HG02884 (cell line): ENCODE measurements around the gene GALT.

Experiments used
- ATAC-seq: cut with Tn5 transposase; IDR thresholded peaks from one replicate; pipeline ENCODE4 v1.9.1; 2021; ENCODE audit warnings: mild to moderate bottlenecking, moderate library complexity; ENCODE audit not compliant: unreplicated experiment

Gene GALT

DNA sequence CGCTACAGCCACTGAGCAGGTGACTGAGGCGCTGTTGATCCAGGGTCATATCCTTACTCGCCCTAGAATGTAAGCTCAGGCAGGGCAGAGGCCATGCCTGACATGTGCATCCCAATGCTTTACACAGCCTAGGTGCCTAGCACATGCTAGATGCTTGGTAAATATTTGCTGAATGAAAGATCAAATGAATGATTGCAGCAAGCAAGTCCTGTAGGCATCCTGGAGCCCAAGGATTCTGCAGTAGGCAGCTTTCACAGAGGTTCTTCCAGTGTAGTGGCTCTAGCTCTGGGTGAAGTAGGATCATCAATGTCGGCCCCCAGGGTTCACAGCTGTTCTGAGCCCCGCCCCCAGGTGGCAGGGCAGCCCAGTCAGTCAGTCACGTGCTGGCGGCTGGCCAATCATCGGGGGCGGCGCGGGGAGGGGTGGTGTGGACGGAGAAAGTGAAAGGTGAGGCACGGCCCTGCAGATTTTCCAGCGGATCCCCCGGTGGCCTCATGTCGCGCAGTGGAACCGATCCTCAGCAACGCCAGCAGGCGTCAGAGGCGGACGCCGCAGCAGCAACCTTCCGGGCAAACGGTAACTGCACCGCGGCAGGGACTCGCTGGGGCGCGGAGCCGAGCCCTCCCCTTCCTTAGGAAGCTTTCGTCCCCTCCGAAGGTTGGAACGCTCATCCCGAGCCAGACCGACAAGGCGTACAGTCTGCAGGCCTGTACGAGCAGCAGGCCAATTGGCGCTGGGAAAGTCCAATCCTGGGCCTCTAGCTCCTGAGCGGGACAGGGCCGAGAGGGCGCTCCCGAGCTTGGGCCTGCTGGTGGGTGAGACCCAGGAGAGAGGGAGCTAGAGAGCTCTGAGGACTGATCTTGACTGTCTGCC lies at the start of gene GALT:
Gene GALT, plus strand, starts transcription at position 465 of the 873 bp plus-strand sequence. Its CDS starts 30 bp downstream, at position 495.
- peak; percentile 87 for ATAC-seq

DNA sequence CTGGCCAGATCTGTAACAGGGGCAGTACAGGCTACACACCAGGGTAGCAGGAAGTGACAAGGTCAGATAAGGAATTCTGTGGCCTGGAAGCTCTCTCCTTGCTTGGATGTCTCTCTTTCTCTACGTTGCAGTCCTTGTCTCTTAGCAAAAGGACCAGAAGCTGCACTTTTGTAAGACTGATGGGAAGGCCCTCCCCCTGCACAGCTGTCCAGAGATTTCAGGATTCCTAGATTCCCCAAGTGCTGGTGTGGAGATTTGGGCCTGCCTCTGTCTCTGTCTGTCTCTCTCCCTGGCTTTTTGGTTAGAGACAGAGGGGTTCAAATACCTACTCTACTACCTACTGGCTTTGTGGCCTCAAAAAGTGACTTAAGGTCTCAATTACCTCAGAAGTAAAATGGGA lies 46.9 kb upstream of the GALT start:
- no peak for ATAC-seq

DNA sequence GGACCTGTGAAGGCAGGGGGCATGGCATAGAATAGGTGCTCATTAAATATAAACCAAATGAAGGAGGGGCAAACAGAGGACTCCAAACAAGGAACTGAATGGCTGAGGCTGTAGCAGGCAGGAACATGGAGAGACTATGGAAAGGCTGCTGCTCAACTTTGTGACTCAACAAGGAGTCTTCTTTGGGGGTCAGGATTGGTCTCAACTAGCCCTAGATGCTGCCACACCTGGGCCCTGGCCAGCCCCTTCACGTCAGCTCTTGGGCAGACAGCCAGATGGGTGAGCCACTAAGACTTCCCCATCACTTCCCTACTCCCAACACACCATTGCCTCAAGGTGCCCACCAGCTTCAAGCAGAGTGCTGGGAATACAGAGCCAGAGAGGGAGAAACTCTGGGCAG lies 45.6 kb upstream of the GALT start:
- no peak for ATAC-seq

DNA sequence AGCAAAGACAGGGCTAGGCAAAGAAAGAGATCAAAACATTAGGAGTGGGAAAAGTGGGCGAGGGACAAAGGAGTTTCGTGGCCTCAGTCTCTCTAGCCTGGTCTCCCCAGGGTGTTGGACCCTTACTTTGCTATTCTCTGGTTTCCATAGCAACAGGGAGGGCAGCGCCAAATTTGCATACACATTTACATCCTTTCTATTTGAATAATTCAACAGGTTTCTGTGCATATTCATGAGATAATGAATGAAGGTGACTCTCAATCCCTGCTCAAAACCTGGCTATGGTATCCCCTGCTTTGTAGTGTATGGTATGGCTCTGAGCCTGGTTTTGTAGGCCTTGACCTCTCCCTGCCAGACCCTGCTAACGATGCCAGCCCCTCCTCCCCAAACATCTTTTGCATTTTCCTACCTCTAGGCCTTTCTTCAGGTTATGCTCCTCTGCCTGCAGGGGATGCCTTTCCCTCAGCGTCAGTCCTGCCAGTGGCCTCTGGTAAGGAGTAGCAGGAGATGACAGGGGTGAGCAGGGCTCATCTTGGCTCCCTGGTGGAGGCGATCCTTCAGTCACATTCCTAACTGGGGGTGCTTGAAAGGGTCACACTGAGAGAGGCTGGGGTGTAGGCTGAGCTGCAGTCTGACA lies 44.4 kb upstream of the GALT start:
- no peak for ATAC-seq

DNA sequence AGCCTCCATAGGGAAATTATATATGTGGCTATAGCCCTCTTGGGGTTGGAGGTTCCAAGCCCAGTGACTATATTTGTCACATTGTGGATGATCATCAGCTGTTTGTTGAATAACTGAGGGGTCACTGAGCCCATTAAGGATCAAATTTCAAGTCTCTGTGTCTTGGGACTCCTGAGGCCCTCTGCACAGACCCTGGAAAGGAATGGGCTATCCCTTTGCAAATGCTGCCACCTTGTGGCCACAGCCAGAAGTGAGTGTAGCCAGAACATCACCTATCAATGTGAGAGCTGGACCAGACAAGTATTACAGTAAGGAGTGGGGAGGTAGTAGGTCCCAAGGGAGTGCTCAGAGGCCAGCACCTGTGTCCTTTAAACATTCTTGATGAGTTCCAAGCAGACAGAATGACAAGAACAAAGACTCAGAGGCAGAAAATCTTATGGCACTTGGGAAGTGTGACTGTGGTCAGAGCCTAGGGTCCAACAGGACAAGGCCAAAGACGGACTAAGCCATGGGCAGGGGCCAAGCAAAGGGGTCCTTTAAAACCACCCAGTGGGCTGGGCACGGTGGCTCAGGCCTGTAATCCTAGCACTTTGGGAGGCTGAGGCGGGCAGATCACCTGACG lies 42.8 kb upstream of the GALT start:
- ATAC-seq, result peak; percentile 70

DNA sequence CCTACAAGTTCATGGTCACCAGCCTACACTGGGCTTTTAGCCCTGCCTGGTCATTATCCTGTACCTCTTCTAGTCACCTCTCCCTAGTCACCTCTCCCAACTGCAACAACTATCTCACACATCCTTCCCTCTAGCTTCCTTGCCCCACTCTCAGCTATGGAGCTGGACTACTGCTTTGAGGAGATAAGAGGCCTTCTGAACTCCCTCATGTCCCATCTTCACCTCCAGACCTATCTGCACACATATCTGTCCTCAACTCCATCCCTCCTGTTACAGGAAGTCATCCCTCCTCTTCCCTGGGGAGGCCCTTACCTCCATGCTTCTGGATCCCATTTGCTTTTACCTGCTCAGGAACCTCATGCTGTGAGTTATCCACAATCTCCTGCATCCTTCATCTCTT lies 40.3 kb upstream of the GALT start:
- no peak for ATAC-seq

DNA sequence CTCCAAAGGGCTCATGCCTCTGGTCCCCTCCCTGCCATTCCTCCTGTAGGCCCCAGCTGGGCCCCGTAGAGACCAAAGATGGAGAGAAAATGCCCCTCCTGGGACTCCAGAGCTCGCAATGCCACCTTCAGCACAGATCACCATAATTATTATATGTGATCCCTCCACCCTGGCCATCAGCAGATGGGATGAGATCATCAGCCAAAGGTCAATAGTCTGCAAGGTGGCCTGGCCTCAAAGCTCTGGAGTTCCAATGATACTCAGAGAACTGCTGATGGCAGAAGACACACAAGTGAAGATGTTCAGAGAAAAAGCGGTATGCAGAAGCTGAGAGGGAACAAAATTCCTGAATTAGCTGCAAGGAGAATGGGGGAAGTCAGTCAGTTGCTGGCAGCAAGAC lies 39.6 kb upstream of the GALT start:
- ATAC-seq, result no peak

DNA sequence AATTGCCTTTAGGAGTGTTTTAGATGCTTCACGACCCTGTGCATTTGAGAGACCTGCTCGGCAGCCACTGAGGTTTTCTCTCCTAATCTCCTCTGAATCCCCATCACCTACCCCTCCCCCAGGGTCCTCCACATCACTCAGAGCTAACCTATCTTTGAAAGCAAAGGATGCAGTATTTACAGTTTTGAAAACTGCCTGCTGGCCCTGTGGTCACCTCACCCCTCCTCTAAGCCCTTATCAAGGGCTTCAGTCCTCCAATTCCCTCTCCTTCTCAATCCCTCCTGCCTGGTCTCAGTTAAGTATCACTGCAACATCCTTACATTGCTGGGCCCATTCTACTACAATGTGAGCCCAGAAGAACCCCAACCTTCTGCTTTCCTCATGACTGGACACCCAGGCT lies 39.1 kb upstream of the GALT start:
- ATAC-seq, result no peak

DNA sequence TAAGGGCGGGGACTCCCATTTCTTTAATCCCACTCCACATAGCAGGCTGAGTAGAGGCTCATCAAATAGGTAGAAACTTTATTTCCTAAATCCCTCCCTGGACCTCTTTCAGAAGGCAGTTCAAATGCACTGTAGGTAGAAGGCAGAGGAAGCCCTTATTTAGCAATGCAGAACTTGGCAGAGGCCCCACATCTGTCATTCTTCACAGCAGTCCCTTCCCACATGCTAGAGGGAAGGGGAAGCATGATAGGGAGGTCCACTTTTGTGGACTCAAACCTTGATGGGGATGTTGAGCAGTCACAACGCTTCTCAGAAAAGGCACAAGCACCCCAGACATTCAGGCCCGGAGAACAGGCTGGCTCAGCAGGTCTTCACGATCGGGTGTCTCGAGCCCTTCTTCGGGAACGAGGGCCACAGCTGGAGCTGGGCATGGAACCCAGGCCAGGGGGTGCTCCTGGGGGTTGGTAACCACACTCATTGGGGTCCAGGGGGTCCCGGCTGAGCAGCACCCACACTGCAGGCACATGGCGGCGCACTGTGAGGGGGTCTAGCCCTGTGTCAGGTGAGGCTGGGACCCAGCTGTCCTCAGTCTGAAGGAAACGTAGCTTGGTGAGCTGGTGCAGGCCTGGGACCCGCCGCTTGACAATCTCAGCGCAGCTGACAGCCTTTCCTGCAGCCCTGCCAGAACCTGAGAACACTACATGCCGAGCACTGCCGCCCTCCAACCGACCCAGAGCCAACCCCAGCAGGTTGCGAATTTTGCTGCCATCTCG lies 35.9 kb upstream of the GALT start:
- ATAC-seq, result no peak

DNA sequence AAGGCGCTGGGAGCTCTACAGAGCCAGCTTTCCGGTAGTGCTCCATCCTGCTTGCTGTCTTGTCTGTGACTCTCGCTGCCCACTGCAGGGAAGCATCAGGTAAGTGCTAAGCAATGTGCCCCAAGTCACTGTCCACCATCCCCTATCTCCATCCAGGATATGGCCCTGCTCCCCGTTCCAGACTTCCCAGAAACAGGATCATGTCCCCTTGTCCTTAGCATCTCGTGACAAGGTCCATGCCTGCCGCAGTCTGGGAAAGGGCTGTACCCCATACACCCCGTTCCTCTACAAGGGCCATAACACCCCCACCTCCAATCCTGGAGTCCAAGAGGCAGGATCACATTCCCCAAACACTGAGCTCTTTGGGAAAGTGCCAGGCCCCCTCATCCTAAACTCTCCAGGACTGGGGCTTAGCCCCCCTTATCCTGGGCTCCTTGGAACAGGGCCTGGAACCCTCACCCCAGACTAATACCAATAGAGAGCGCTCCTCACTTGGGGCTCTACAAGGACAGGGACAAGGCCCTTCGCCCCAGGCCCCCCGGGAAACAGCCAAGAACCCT lies 35.1 kb upstream of the GALT start:
- no peak for ATAC-seq

DNA sequence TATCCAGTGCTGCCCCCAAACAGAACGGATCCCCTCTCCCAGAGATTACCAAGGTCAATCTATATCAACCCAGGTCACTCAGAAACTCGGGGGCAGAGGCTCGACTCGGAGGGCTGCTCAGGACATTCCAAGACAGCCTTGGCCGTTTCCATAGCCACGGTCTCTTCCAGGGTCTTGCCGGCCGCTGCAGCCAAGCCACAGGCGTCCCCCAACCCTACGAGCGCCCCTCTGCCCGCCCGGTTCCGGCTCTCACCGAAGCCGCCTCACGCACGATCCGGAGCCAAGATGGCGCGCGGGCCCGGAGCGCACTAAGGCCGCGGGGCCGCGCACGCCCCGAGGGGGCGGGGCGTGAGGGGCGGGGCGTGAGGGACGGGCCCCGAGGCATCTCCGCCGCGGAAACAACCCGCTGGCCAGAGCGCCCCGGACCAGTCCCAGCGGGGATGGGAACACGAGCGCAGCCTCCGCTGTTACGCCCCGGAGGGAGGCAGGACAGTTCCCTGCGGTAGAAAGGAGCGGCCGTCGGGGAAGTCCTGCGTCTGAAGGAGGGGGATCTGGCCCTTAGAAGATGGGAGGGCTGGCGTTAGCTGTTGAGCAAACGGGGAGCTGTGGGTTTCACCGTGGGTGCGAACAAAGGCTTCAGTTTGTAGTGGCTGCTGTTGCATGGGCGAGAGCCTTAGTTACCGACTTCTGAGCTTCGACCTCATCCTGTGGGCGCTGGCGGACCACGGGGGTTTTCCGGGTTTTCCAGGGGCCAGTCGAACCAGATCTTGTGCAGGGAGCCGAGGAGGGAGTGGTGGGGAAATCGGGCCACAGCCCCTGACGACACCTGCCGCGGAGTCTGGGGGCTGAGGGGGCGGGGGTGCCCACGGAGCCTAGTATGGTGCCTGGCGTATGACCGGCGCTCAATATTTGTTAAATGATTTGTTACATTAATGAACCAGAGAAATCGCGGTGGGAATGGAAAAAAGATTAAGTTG lies 34.4 kb upstream of the GALT start, which contains the start of gene RPP25L:
Gene RPP25L, minus strand, starts transcription at position 287 of the 977 bp plus-strand sequence. CDS start 801 bp downstream, outside the sequence.
- peak; percentile 73 for ATAC-seq

DNA sequence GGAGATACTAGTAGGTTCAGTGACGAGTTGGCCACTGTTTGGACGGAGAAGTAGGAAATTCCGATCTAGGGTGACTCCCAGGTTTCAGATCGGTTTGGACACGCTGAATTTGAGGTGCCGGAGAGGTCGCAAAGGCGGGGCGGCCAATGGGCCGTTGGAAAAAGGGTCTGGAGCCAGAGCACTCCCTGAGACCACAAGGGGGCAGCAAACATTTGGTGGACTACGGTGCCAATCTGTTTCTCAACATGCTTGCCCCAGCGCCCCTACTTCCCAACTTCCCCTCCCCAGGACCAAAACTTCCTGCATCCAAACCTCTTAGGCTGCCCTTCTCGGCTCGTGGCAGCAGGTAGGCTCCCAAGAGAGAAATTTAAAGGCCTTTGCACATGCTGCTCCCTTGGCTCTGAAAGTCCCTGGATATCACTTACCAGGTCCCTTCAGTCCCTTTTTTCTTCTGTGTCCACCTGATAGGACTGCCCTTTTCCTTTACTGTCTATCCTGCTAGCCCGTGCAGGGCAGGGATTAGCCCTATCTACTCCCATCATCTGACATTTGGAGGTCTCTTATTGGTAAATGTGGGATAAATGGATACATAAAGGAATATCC lies 33.6 kb upstream of the GALT start:
- ATAC-seq, result no peak

DNA sequence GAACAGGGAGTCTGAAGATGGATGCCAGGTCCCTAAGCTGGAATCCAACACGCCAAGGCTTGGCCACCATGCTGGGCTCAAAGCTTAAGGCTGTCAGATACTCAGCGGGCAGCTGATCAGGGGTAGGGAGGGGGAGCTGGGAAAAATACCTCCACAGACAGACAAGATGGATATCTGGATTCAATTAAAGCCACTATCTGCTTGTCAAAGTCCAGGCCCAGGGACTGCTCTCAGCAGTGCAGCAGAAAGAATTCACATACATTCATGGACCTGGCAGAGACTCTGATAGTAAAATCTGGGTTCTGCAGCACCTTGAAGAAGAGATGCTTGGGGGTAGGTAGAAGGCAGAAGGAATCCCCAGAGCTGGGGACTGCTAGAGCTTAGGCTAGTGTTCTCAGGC lies 31.3 kb upstream of the GALT start:
- ATAC-seq, result no peak

DNA sequence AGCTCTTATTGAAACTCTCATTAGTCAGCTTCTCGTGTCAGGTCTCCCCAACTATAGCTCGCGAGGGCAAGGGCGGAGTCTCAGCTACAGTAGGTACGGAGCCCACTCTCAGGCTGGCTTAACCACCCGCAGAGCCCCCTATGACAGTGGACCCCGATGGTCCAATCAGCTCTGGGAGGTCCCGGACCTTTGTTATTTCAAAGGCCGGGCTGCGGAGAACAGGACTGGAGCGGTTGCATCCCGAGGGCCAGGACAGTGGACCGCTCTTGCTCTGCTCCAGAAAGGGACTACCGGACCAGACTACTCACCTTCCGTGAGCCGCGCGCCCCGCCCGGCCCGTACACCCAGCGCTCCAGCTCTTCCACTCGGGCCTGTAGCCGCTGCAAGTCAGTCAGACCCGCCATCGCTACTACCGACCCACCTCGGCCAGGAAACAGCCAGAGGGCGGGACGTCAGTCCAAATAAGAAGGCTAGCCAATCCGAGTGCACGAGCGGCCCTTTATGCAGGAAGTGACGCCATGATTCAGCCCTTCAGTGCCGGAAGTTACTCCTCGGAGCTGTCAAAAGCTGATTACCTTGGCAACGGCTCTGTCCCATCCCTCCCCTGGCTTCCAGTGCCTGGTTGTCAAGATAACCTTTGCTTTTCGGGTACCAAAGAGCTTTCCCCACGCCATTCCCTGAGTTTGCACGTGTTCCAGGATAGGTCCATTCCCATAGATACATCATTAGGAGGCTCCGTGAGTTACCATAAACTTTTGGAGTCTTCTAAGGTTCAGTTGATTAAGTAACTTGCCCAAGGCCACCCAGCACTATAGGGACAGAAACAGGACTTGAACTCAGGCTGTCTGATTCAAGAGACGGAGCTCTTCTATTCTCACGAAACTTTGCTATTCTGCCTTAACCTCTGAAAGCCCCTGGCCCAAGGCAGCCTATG lies 26.1 kb upstream of the GALT start, which contains the start of gene DCTN3:
Gene DCTN3, minus strand, starts transcription at position 435 of the 934 bp plus-strand sequence. Its CDS starts 31 bp downstream, at position 404.
- ATAC-seq, result peak; percentile 99

DNA sequence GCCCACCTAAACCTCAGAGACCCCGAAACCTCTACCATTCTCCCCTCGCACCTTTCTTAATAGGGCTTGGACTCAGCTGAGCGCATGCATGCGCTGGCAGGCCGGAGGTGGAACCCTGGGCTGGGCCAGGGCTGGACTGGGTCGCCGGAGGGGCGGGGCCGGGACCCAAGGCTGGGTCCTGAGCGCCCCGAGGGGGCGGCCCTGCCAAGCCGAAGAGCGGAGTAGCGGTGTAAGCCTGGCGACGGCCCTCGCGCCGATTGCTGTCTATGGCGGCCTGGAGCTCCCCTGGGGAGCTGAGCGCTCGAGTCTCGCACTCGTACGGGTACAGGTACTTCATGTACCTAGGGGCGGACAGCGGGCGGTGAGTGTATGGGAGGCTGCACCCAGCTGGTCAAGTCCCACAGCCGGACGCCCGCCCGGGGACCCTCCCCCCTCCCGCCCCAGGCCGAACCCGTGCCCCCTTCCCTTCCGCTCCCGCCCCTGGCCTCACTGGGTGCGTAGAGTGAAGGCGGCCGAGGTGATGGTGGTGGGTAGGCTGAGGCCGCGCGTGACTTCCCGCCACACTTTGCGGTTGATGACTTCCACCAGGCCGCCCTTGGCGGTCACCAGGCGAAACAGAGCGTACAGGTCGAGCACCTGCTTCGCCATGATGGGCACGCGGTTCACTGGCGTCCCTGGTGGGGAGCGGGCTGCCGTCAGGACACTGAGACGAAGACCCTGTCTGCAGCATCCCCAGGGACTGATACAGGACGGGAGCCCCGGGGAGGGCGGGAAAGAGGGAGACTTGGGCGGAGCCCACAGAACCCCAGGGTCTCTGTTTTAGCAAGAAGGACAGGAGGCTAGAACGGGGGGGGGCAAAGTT lies 22.9 kb upstream of the GALT start:
- ATAC-seq, result no peak

DNA sequence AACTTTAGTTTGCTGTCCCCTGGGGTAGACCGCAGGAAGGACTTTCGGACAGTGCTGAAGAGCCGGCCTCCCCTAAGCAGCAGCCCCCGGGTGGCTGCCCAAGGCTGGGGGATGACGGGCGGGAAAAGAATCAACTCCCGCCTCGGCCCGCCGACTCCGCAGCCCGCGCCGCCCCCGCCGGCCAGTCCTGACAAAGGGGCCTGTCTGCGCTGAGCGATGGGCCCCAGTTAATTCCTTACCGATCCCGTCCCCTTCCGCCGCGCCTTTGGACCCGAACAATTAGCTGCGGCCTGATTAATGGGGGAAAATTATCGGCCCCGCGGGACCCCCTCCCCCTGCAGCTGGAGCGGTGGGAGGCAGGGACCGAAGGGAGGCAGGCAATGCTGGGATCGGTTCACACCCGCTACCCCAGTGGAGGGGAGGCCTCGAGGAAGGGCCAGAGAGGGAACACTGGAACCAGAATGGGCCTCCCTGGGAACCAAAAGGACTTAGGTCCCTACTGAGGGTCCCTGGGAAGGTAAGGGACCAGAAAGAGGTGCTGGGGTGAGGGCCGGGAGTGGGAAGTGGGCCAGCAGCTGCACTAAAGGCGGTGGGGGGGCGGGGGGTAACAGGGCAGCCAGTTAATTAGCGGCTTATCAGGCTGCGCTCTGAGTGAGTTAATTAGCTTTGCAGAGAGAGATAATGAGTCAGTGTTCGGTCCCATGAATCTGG lies 21.8 kb upstream of the GALT start:
- ATAC-seq, result no peak

DNA sequence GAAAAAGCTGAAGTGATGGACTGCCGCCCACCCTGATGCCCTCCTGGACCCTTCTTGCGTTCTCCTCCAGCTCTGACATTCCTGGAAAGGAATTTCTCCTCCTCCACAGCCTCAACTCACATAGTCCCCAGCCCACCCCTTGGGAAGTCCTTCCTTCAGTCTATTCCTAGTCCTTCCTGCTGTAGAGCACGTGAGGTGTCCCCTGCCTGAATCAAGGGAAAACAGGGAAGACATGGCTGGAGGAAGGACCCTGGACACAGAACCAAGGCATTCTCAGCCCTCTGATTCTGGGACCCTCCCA lies 21.3 kb upstream of the GALT start:
- no peak for ATAC-seq
